CD14-positive monocyte (primary cell): ENCODE measurements around the gene NDFIP1. TPM values are rescaled to one million over a fixed set of nuclear protein-coding genes. Genes with fewer than 3 reads are reported as not detected.
"Not testable (repeated sequence)": the region's sequence is repeated elsewhere in the genome, so short reads cannot be mapped to it uniquely, and the experiment has no call there.

Source experiments
- DNase-seq, 3 donors: peaks; one replicate each; pipeline ENCODE4 v3.0.0-alpha.2; 2011 to 2022
- H2AFZ ChIP-seq: 2 replicates; pipeline ENCODE4 v1.6.0; 2012; ENCODE audit warnings: mild to moderate bottlenecking, low read depth, low read length, inconsistent platforms; ENCODE audit not compliant: insufficient read depth, poor library complexity, severe bottlenecking
- H3K27ac ChIP-seq, 2 donors: 1 replicate in 1 of 2; 2 replicates in 1 of 2; pipeline ENCODE4 v1.5.1; 2012 to 2013; ENCODE audit warnings: low read length in 2 of 2, control low read depth in 1 of 2, inconsistent platforms in 1 of 2, low read depth in 1 of 2, mild to moderate bottlenecking in 1 of 2
- H3K27me3 ChIP-seq, 2 donors: one replicate each; pipeline versions ENCODE4 v1.6.0 to v1.6.1; 2011 to 2013; ENCODE audit warnings: low read length in 2 of 2; ENCODE audit not compliant: control insufficient read depth in 2 of 2, insufficient read depth in 2 of 2
- H3K36me3 ChIP-seq, 2 donors: replicated peaks in 1 of 2; 1 replicate in 1 of 2; 2 replicates in 1 of 2; pipeline versions ENCODE4 v1.5.1 to v1.6.1; 2012 to 2013; ENCODE audit warnings: low read length in 2 of 2, control low read depth in 1 of 2, inconsistent platforms in 1 of 2, mild to moderate bottlenecking in 1 of 2; ENCODE audit not compliant: insufficient read depth in 2 of 2, control insufficient read depth in 1 of 2
- H3K4me1 ChIP-seq, 2 donors: 1 replicate in 1 of 2; 2 replicates in 1 of 2; pipeline versions ENCODE4 v1.5.1 to v1.6.1; 2012 to 2013; ENCODE audit warnings: low read length in 2 of 2, control low read depth in 1 of 2, inconsistent platforms in 1 of 2, mild to moderate bottlenecking in 1 of 2, moderate library complexity in 1 of 2; ENCODE audit not compliant: insufficient read depth in 2 of 2, control insufficient read depth in 1 of 2
- H3K4me2 ChIP-seq: replicated peaks from 2 replicates; pipeline ENCODE3; 2012; ENCODE audit warnings: low read length, moderate library complexity, mild to moderate bottlenecking; ENCODE audit not compliant: poor library complexity, severe bottlenecking; ENCODE audit errors: extremely low read depth
- H3K4me3 ChIP-seq, 3 experiments: fragments of 200-600 bp in 1 of 3; sonication (generic) in 1 of 3; replicated peaks in 1 of 3; 1 replicate in 2 of 3; 2 replicates in 1 of 3; pipeline ENCODE4 v1.5.1; 2011 to 2013; ENCODE audit warnings: low read length in 3 of 3, mild to moderate bottlenecking in 3 of 3, control low read depth in 2 of 3, low read depth in 2 of 3, inconsistent platforms in 1 of 3, moderate library complexity in 1 of 3
- H3K79me2 ChIP-seq: 2 replicates; pipeline ENCODE4 v1.6.0; 2012; ENCODE audit warnings: mild to moderate bottlenecking, control low read depth, inconsistent platforms, low read length, moderate library complexity; ENCODE audit not compliant: insufficient read depth
- H3K9ac ChIP-seq: 2 replicates; pipeline ENCODE4 v1.6.0; 2017; ENCODE audit warnings: low read length, mild to moderate bottlenecking; ENCODE audit not compliant: insufficient read depth, poor library complexity, severe bottlenecking
- H3K9me3 ChIP-seq, 2 donors: replicated peaks in 1 of 2; 1 replicate in 1 of 2; 2 replicates in 1 of 2; pipeline versions ENCODE4 v1.5.1 to v1.6.1; 2012 to 2013; ENCODE audit warnings: low read length in 2 of 2, control low read depth in 1 of 2; ENCODE audit not compliant: control insufficient read depth in 1 of 2, insufficient read depth in 1 of 2
- H4K20me1 ChIP-seq: 2 replicates; pipeline ENCODE4 v1.6.0; 2012; ENCODE audit warnings: mild to moderate bottlenecking, low read length, control low read depth, moderate library complexity; ENCODE audit not compliant: insufficient read depth
- H3K27ac Mint-ChIP-seq, 7 donors: one replicate each; pipeline ENCODE4 v1.8.0; 2020; ENCODE audit warnings: mild to moderate bottlenecking in 7 of 7, mixed read lengths in 7 of 7, moderate library complexity in 6 of 7, inconsistent platforms in 2 of 7
- H3K27me3 Mint-ChIP-seq, 3 donors: one replicate each; pipeline ENCODE4 v1.8.0; 2021 to 2022; ENCODE audit warnings: low read depth in 3 of 3, mild to moderate bottlenecking in 3 of 3, mixed read lengths in 3 of 3, moderate library complexity in 3 of 3, inconsistent platforms in 1 of 3
- H3K36me3 Mint-ChIP-seq, 2 donors: one replicate each; pipeline ENCODE4 v1.8.0; 2020; ENCODE audit warnings: mixed read lengths in 2 of 2, inconsistent platforms in 1 of 2, mild to moderate bottlenecking in 1 of 2
- H3K4me1 Mint-ChIP-seq: one replicate; pipeline ENCODE4 v1.8.0; 2020; ENCODE audit warnings: mild to moderate bottlenecking, mixed read lengths
- H3K4me3 Mint-ChIP-seq, 2 donors: one replicate each; pipeline ENCODE4 v1.8.0; 2020; ENCODE audit warnings: mild to moderate bottlenecking in 2 of 2, mixed read lengths in 2 of 2, moderate library complexity in 1 of 2
- H3K9me3 Mint-ChIP-seq, 7 donors: one replicate each; pipeline ENCODE4 v1.8.0; 2020 to 2022; ENCODE audit warnings: mixed read lengths in 7 of 7, mild to moderate bottlenecking in 6 of 7, moderate library complexity in 6 of 7, inconsistent platforms in 2 of 7
- WGBS: methylation state at CpG from one replicate; pipeline ENCODE4 v1.1.5; 2013; ENCODE audit warnings: missing lambda C conversion rate; ENCODE audit not compliant: insufficient coverage; 5-methylcytosine and 5-hydroxymethylcytosine counted together
- intact Hi-C, 2 donors: fragments of 100-400 bp; cut with micrococcal nuclease; formaldehyde crosslinking; loops; one replicate each; pipeline versions ENCODE4 v1.15.0 to v1.15.1; 2023
- polyA plus RNA-seq, 3 donors: library from polyadenylated mRNA; depleted of rRNA in 1 of 3; unstranded in 2 of 3; stranded (reverse) in 1 of 3; fragments of 300-500 nt in 2 of 3; fragments of >200 nt in 1 of 3; fragmentation: Illumina TruSeq in 2 of 3; gene quantifications; 1 replicate in 2 of 3; 2 replicates in 1 of 3; pipeline ENCODE4 v1.2.3, GENCODE V29; 2012 to 2021
- TF ChIP-seq, protein P1 (sequence below): fragments of 200-600 bp; IDR thresholded peaks from one replicate; pipeline ENCODE4 v1.8.0; 2022; ENCODE audit warnings: antibody characterized with exemption, mild to moderate bottlenecking

The NDFIP1 gene
- polyA plus RNA-seq, 3 donors, result 18.4 to 44.4 (median 44.0) TPM

DNA sequence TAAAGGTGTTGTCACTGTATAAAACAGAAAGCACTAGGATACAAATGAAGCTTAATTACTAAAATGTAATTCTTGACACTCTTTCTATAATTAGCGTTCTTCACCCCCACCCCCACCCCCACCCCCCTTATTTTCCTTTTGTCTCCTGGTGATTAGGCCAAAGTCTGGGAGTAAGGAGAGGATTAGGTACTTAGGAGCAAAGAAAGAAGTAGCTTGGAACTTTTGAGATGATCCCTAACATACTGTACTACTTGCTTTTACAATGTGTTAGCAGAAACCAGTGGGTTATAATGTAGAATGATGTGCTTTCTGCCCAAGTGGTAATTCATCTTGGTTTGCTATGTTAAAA is 43.8 kb downstream of the NDFIP1 start:
- H3K36me3 ChIP-seq, result peaks cover 32 to 72% of the 10 kb centered on the region in 2 donors
- H3K27ac ChIP-seq, result no peak overlapping the region
- H3K27me3 ChIP-seq, result no peaks in the 10 kb centered on the region
- no peak overlapping the region for H3K27ac Mint-ChIP-seq
- TF ChIP-seq, protein P1, sequence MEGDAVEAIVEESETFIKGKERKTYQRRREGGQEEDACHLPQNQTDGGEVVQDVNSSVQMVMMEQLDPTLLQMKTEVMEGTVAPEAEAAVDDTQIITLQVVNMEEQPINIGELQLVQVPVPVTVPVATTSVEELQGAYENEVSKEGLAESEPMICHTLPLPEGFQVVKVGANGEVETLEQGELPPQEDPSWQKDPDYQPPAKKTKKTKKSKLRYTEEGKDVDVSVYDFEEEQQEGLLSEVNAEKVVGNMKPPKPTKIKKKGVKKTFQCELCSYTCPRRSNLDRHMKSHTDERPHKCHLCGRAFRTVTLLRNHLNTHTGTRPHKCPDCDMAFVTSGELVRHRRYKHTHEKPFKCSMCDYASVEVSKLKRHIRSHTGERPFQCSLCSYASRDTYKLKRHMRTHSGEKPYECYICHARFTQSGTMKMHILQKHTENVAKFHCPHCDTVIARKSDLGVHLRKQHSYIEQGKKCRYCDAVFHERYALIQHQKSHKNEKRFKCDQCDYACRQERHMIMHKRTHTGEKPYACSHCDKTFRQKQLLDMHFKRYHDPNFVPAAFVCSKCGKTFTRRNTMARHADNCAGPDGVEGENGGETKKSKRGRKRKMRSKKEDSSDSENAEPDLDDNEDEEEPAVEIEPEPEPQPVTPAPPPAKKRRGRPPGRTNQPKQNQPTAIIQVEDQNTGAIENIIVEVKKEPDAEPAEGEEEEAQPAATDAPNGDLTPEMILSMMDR, result no peak
- H3K4me3 Mint-ChIP-seq, result no peak overlapping the region
- no peak for DNase-seq
- no CpG with 5 or more reads among the region's 1 CpG for WGBS
- no peaks in the 10 kb centered on the region for H3K4me1 ChIP-seq
- no peak overlapping the region for H2AFZ ChIP-seq
- no peaks in the 10 kb centered on the region for H3K79me2 ChIP-seq
- no peaks in the 10 kb centered on the region for H4K20me1 ChIP-seq
- no peaks in the 10 kb centered on the region for H3K27me3 Mint-ChIP-seq
- peaks cover 4% of the 10 kb centered on the region for H3K4me1 Mint-ChIP-seq
- H3K4me3 ChIP-seq, result no peak overlapping the region
- H3K9me3 ChIP-seq, result no peaks in the 10 kb centered on the region
- peaks cover 33 to 52% of the 10 kb centered on the region in 2 donors for H3K36me3 Mint-ChIP-seq
- H3K4me2 ChIP-seq, result no peak overlapping the region
- intact Hi-C loops, result loop anchor here (10.0 kb wide), 1 partner anchor 552 kb away; no protein-coding TSS in a partner anchor
- H3K9ac ChIP-seq, result no peak overlapping the region
- peaks cover 0 to 2% (median 0%) of the 10 kb centered on the region in 7 donors for H3K9me3 Mint-ChIP-seq

GRCh38 chr5:142153674-142154448 is 45.3 kb downstream of the NDFIP1 start:
- no peak overlapping the region for H3K27ac Mint-ChIP-seq
- H3K4me2 ChIP-seq, result no peak overlapping the region
- H3K27me3 ChIP-seq, result no peaks in the 10 kb centered on the region
- no peak overlapping the region for H3K4me3 ChIP-seq
- TF ChIP-seq, protein P1, result no peak
- H3K4me3 Mint-ChIP-seq, result no peak overlapping the region
- no peaks in the 10 kb centered on the region for H3K79me2 ChIP-seq
- H3K9me3 ChIP-seq, result no peaks in the 10 kb centered on the region
- peaks cover 4% of the 10 kb centered on the region for H3K4me1 Mint-ChIP-seq
- 100% methylated on average over 1 of the region's 12 CpGs for WGBS
- H3K27ac ChIP-seq, result no peak overlapping the region
- H3K9me3 Mint-ChIP-seq, result peaks cover 0 to 2% (median 0%) of the 10 kb centered on the region in 7 donors
- H3K4me1 ChIP-seq, result no peaks in the 10 kb centered on the region
- no peak for DNase-seq
- no peaks in the 10 kb centered on the region for H3K27me3 Mint-ChIP-seq
- intact Hi-C loops, result loop anchor here (10.0 kb wide), 1 partner anchor 551 kb away; no protein-coding TSS in a partner anchor
- H4K20me1 ChIP-seq, result no peaks in the 10 kb centered on the region
- peaks cover 25 to 48% of the 10 kb centered on the region in 2 donors for H3K36me3 Mint-ChIP-seq
- no peak overlapping the region for H2AFZ ChIP-seq
- peaks cover 23 to 57% of the 10 kb centered on the region in 2 donors for H3K36me3 ChIP-seq
- no peak overlapping the region for H3K9ac ChIP-seq

- WGBS, result no CpG with 5 or more reads among the region's 12 CpGs
- H3K9ac ChIP-seq, H3K27me3 Mint-ChIP-seq, H4K20me1 ChIP-seq, H3K27ac Mint-ChIP-seq, H3K79me2 ChIP-seq, H3K9me3 ChIP-seq, H2AFZ ChIP-seq, H3K27ac ChIP-seq, H3K4me3 ChIP-seq, DNase-seq, H3K27me3 ChIP-seq, H3K4me1 Mint-ChIP-seq, H3K4me2 ChIP-seq, H3K4me1 ChIP-seq, H3K9me3 Mint-ChIP-seq, H3K4me3 Mint-ChIP-seq: not testable (repeated sequence)
- H3K36me3 ChIP-seq, result peaks cover 19 to 51% of the 10 kb centered on the region in 2 donors
- peaks cover 23 to 45% of the 10 kb centered on the region in 2 donors for H3K36me3 Mint-ChIP-seq
- intact Hi-C loops, result loop anchor here (10.0 kb wide), 1 partner anchor 550 kb away; no protein-coding TSS in a partner anchor
These were observed 45.9 kb downstream of the NDFIP1 start for GRCh38 chr5:142154449-142154841.
